Stromal cell of bone marrow (primary cell): ENCODE results near the gene HRK.

Source experiments
- DNase-seq: peaks from one replicate; pipeline ENCODE4 v3.0.0-alpha.2; 2012; ENCODE audit warnings: low read depth

The HRK gene

DNA sequence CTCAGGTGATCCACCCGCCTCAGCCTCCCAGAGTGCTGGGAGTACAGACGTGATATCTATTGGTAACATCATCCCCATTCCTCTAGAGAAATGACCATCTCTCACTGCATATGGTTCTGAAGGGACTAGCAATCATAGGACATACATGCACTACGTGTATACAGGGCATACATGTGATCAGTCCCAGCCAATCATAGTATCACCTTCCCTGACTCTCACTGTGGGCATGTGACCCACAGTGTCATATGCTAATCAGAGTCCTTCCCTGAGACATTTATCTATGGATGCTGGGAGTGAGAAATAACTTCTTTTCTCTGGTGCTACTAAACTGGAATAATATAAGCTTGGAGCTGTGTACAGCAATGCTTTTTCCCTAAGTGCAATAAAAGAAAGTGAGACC, 17.4 kb upstream of the HRK start:
- DNase-seq = no peak

DNA sequence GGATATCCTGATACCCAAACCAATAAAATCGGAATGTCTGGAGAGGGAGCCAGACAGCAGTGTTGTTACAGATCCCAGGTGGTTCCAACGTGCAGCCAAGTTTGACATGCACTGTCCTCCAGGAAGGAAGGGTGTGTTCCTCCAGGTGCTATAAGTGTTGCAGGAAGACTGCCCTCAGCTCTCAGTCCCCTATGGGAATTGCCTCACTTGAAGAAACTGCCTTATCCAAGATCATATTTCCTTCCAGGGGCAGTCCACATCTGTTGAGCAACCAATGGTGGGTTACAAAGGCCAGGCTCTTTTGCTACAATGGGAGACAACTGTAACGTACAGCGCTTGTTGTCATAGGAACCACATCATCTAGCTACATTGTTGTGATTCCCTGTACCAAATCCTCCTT, 16.2 kb upstream of the HRK start:
- DNase-seq = no peak

DNA sequence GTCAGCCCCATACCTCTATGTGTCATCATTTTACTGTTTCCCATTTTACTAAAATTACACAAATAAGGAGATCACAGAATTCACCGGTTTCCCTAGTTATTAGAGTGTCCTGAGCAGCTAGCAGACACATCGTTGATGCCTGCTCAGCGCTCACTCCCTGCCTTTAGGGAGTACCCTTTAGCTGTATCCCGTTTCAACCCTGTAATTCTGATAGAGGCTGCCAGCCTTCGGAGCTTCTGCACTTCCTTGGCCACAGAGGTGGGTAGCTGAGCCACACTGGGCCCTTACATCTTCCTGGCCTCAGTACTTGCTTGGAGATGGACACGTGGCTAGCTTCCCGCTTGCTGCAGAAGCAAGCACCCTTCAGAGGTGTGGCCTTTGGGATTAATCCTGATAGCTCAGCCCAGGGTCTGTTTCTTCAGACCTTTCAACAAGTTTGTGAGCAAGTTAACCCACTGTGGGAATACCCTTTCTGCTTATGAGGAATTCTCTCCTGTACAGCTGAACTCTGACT, 15.2 kb upstream of the HRK start:
- no peak for DNase-seq

DNA sequence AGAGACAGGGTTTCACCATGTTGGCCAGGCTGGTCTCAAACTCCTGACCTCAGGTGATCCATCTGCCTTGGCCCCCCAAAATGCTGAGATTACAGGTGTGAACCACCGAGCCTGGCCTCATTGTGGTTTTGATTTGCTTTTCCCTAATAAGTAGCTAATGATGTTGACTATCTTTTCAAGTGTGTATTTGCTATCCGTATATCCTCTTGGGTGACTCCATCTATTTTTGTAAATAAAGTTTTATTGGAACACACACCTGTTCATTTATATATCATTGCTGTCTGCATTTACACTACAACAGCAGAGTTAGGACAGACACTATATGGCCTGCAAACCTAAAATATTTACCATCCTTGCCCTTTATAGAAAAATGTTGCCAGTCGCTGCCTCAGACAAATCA, 13.7 kb upstream of the HRK start:
- no peak for DNase-seq

DNA sequence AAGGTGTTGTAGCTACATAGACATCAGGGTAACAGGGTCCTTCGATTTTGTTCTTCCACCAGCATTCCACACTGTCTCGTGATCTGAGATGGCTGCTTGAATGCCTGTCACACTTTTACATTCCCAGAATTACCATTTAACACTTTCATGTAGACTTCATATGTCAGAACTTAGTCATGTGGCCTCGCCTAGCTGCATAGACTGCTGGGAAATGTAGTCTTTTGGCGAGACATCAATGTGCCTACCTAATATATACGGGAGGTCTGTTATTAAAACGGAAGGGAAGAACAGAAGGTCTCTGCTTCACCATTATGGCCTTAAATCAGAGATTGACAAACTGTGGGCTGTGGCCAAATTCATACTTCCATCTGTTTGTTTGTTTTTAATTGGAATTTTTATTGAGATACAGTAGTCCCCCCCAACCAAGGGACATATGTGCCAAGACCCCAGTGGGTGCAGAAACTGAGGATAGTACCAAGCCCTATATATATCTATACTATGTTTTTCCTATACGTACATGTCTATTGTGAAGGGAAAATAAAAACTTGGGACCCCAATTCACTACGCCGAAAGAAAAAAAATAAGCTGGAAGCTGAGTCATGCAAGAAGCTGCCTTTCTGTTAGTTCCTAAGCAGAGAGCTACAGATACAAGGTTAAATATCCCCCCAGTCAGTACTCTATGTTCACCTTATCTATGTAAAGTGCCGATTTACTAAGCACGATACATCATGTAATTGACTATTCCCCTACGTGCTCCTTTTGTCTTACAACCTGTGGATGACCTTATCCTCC, 11.3 kb upstream of the HRK start:
- no peak for DNase-seq

DNA sequence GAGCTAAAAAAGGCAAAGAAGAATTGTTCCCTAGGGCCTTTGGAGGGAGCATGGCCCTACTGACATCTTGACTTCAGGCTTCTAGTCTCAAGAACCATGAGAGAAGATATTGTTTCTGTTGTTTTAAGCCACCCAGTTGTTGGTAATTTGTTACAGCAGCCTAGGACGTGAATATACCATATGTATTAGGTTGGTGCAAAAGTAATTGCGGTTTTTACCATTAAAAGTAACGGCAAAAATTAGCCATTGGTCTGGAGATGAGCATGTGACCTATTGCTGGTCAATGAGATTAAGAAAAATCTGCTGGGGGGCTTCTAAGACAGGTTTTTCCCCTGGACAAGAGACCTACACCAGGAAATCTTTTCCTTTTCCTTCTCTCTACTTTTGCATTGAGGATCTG, 9.8 kb upstream of the HRK start:
- DNase-seq = no peak

DNA sequence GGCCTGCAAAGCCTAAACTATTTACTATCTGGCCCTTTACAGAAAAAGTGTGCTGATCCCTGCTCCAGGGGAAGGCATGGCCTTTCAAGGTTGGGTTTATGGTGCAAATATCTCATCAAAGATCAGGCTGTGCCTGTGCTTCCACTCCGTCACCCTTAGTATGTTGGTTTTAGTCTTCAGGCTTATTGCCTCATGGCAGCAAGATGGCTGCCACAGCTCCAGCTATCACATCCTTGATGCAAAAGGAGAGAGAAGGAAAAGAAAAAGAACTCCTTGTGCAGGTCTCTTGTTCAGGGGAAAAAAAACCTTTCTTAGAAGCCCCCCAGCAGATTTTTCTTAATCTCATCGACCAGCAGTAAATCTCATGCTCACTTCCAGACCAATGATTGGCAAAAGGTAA, 9.1 kb upstream of the HRK start:
- no peak for DNase-seq

DNA sequence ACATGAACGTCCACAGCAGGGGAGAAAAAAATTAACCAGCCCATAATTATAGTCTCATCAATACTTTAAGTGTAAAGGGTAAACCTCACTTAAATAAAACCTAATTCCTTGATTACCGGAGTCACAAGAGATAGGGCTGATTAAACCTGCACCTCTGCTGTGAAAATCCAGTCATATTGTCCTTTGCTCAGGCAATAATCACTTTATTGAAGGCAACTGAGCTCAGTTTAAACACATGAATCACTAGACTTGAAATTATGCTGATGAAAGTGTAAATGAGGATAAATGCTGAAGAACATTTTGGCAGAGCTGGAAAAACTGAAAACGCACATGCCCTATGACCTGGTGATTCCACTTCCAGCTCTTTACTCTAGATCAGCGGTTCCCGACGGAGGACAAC, 6.7 kb upstream of the HRK start:
- DNase-seq = no peak

DNA sequence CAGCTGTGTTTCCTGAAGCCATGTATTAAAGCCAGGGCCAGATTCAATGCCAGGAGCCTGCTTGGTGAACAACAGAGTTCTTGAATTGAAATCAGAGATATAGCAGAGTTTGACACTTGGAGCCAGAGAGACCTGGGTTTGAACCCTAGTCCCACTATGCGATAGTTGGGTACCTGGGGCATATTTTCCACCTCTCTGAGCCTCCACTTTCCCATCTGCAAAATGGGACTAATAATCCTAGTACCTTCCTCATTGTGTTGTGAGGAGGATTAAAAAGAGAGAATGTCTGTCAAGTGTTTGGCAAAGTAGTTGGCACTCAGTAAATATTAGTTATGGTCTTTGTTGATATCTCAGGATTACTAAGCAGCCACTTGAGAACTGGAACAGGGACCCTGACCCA, 6.0 kb upstream of the HRK start:
- no peak for DNase-seq

DNA sequence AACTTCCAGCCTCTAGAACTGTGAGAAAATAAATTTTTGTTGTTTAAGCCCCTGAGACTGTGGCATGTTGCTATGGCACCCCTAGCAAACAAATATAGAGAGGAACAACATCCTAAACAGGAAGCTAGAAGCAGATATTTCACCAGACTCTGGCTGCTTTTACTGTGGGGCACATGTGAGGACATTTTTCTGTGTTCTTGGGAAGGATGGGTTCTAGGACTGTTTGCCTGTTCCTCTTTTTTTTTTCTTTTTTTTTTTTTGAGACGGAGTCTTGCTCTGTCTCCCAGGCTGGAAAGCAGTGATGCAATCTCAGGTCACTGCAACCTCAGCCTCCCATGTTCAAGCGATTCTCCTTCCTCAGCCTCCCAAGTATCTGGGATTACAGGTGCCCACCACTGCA, 4.2 kb upstream of the HRK start:
- DNase-seq = no peak

DNA sequence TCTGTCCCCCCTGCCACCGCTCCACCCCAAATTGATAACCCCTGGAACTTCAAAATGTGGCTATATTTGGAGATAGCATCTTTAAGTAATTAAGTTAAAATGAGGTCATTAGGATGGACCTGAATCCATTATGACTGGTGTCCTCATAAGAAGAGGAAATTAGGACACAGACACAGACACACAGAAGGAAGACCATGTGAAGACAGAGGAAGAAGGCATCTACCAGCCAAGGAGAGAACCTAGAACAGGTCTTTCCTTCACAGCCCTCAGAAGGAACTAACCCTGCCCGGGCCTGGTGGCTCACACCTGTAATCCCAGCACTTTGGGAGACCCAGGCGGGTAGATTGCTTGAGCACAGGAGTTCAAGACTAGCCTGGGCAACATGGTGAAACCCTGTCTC, 3.6 kb upstream of the HRK start:
- DNase-seq = no peak

DNA sequence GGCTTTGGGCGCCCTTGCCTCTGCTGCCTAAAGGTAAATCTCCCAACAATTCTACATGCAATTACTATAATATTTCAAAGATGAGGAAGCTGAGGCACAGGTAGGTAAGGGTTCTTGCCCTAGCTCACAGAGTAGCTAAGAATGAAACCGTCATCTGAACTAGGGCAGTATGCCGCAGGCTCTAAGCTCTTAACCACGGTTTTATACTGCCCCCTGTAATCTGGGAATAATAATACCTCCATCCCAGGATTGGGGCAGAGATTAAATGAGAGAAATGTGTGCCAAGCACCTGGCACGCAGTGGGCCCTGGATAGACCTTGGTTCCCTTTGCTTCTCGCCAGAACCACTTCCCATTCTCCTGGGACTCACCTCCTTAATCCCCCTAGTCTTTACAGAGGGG, 1.5 kb upstream of the HRK start:
- DNase-seq = no peak

DNA sequence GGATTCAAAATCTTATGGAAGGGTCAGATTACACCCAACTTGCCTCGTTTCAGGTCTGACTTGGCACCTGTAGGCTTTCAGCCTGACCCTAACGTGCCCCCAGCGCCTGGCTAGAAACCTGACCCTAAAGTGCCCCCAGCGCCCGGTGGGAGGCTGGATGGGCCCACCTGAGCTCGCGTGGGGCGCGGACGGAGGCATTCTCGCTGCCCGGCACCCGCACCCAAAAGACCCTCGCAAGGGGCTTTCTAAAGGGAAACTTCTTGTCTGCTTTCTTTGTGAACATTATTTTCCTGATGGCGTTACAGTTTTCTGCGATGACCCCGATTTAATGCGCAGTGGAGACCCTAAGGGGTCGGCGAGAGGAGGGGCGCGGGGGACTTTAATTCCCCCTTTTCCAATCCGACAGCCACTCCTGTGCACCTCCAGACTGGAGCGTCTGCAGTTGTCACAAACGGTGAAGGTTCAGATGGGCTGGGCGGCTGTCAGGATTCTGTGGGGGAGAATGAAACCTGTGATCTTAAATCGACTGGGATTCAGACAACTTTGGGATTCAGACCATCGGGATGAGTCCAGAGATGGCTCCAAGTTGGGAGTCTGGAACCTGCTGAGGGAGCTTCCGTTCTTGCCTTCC, 751 bp upstream of the HRK start:
- no peak for DNase-seq

DNA sequence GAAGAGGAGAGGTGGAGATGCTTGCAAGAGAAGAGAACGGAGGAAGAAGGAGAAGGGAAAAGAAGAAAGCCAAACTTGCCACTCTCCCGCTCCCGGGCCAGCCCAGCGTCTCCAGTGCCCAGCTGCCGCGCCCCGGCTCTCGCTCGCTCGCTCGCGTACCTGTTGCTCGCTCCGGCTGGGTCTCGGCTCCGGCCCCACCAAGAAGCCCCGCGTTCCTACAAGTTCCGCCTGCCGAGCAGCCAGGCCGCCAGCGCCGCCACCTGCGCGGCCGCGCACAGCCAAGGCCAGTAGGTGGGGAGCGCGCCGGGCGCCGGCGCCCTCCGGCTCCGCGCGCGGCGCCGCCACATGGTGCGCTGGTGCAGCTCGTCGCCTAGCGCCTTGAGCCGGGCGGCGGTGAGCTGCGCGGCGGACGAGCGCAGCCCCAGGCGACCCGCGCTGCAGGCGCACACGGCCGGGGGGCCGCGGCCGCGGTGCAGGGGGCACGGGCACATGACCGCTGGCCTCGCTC, 370 bp downstream of the HRK start:
- DNase-seq = no peak

DNA sequence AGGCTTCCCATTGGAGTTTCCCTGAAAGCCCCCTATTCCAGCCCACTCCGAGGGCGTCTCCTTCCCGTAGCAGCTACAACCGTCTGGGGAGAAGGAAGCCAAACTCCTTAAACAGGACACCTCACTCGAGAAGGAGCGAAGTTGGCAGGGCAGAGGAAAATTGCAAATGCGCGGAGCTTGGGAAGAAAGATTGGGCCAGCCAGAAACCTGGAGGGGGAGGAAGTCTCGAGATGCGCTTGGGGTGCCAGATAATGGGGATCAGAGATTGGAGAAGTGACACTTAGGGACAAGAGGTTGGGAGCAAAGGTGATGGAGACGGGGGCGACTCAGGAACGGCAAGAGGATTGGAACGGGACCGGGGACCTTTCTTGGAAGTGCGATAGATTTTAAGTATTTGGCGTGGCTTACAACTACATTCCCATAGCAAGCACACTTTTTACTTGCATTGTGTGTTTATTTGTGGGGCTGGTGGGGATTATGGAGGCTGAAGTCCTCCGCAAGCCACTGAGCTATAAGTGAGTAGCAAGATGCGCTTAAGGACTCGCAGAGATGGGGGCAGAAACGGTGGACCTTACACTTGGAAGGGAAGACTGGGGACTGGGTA, 926 bp downstream of the HRK start:
- DNase-seq = no peak

DNA sequence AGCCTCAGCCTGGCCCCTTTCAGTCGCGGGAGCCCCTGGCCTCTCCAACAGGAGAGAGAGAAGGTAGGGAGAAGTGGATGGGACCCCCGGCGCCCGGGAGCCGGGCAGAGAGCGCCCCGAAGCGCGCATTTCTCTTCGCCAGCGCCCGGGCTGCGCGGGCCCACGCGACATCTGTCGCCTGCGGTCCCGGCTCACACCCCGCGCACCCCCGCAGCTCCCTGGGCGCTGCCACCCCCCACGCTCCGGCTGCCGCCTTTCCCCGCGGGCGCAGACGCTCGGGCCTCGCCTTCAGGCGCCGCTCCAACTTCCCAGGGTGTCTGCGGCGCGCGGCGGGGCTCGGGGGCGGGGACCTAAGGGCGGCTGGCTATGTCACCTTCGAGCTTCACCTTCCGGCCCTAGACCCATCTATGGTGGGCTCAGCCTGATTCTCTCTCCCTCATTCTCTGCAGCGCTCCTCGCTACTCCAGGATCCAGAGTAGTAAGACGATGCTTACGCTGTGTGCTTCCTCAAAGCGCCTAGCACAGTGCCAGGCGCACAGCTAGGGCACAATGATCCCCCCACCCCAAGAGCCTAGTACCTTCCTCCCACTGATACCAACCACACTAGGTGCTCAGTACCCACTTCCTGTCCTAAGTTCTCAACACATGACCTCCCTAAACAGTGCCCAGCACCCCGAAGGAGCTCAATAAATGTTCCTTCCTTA, 1.6 kb downstream of the HRK start:
- no peak for DNase-seq

DNA sequence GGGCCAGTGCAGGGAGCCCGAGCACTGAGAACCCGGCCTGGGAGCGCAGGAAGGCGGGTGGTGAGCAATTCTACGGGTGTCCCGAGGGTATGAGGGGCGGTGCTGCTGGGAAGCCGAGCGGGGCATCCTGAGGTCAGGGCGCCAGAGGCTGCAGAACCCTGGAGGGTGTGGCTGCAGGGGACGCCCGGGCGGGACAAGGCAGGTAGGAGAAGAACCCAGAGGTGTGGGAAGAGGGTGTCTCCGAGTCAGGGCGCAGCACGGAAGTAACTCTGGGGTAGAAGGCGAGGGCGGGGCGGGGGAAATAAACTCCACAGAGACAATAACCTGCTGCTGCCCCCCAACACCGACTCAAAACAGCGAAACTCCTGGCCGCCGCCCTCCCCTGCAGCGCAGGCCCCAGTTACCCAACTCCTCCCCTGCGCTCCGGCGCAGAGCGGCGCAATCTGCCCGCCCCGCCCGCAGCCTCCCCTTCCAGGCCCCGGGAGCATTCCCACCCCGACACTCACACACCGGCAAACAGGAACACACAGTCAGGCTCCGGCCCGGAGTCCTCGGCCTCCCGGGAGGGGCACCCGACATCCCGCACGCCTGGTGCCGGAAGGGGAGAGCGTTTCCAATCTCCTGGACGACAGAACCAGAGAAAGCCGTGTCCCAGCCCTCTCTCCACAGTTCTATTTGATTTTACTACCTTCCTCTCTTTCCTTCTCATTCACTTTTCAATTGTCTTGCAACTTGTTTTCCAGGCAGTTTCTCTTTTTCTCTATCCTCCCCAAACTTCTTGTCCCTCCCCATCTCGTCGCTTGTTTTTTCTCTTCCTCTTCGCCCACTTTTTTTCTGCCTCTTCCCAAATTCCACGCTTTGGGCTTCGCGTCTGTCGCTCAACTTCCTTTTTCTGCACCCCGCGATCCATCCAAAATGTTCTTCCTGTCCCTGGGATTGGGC, 2.4 kb downstream of the HRK start:
- DNase-seq = no peak

DNA sequence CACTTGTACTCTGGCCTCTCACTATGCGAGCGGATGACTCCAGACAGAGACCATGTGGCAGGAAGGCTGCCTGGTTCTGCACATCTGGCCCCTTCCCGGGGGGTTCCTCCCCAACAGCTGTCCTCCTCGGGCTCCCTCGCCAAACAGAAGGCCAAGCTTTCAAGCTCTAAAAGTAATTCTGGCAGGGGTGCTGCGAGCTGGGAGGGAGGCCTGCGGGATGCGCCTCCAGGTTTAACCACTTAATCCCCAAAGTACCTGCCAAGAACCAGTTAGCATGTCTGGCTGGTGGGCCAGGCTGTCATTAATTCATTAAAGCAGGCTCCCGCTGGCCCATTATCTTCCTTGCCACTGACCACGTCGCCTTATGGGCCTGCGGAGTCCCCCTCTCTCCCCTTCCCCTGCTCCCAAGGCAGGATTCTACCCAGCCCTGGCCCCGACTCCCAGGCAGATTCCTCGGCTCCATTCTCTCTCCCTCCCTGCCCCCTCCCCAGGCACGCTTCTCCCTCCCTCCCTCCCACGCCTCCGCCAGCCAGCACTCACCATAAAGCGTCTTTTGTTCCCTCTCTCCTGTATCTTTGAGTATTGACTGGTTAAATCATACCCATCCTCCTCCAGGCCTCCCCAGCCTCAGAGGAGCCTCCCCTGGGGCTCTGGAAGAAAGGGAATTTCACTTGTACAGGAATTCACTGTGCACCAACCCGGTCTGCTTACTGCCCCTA, 4.9 kb downstream of the HRK start:
- DNase-seq = no peak

DNA sequence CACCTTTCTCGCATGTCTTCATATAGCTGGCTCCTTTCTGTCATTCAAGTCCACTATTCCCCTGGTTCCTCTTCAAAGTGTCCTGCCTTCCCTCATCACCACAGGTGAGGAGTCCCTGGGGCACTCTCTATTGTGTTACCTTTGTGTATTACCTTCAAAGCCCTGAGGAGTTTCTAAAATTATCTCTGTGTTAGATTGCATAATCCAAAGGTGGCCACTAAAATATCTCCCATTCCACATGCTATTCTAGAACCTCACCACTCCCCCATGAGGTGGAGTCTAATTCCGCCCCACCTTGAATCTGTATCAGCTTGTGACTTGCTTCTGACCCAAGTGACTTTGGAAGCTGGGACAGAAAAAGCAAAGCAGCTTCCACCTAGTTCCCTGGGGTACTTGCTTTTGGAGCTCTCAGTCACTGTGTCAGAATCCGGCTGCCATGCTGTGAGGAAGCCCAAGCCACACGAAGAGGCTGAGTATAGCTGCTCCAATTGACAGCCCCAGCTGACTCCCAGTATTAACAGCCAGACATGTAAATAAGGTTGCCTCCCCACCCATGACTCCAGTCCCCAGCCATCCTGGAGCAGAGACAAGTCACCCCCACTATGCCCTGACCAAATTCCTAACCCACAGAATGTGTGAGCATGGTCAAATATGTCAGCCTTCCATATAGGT, 6.8 kb downstream of the HRK start:
- no peak for DNase-seq

DNA sequence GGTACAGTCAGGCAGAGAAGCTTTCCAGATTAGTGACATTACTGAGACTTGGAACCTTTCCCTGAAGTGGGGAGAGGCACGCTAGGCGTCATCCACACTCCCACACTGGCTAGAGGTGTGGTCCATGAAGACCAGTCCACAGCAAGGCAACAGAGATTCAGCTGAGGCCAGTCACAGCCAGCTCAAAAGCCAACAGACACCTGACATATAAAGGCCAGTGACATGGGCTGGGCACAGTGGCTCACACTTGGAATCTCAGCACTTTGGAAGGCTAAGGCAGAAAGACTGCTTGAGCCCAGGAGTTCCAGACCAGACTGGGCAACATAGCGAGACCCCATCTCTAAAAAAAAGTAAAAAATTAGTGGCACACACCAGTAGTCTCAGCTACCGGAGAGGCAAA, 10.9 kb downstream of the HRK start:
- no peak for DNase-seq
